COR-L47 (cell line): Measurements from ENCODE around the gene HECW1.
A peak's percentile ranks its signal among the peaks of the same experiment; 100 is the strongest.
"Not testable (repeated sequence)": the region's sequence is repeated elsewhere in the genome, so short reads cannot be mapped to it uniquely, and the experiment has no call there.

Experiments used
- DNase-seq: peaks from one replicate; lab custom pipeline; 2025; lab: John Stamatoyannopoulos, UW

Gene HECW1

GRCh38 chr7:43210539-43210938 lies 98.1 kb downstream of the HECW1 start:
- not testable (repeated sequence) for DNase-seq

GRCh38 chr7:43211286-43211685 lies 98.8 kb downstream of the HECW1 start:
- DNase-seq: no peak

GRCh38 chr7:43211693-43212092 lies 99.2 kb downstream of the HECW1 start:
- no peak for DNase-seq

- no peak for DNase-seq
Measured at GRCh38 chr7:43212921-43213320, 100.5 kb downstream of the HECW1 start.

- no peak for DNase-seq
Measured at GRCh38 chr7:43215061-43215460, 102.6 kb downstream of the HECW1 start.

GRCh38 chr7:43217055-43217454 lies 104.6 kb downstream of the HECW1 start:
- no peak for DNase-seq

GRCh38 chr7:43218901-43219300 lies 106.5 kb downstream of the HECW1 start:
- DNase-seq: not testable (repeated sequence)

GRCh38 chr7:43220250-43220649 lies 107.8 kb downstream of the HECW1 start:
- no peak for DNase-seq

GRCh38 chr7:43220742-43221141 lies 108.3 kb downstream of the HECW1 start:
- no peak for DNase-seq

- no peak for DNase-seq
Measured at GRCh38 chr7:43229801-43230200, 117.4 kb downstream of the HECW1 start.

GRCh38 chr7:43232366-43232765 lies 119.9 kb downstream of the HECW1 start:
- no peak for DNase-seq

- no peak for DNase-seq
Measured at GRCh38 chr7:43234073-43234472, 121.6 kb downstream of the HECW1 start.

GRCh38 chr7:43234968-43235367 lies 122.5 kb downstream of the HECW1 start:
- no peak for DNase-seq

GRCh38 chr7:43240565-43240964 lies 128.1 kb downstream of the HECW1 start:
- no peak for DNase-seq

GRCh38 chr7:43242628-43243255 lies 130.3 kb downstream of the HECW1 start:
- no peak for DNase-seq

GRCh38 chr7:43244232-43244631 lies 131.8 kb downstream of the HECW1 start:
- no peak for DNase-seq

- no peak for DNase-seq
Measured at GRCh38 chr7:43244784-43245183, 132.3 kb downstream of the HECW1 start.

GRCh38 chr7:43247757-43248156 lies 135.3 kb downstream of the HECW1 start:
- no peak for DNase-seq

- DNase-seq: no peak
Measured at GRCh38 chr7:43248553-43248952, 136.1 kb downstream of the HECW1 start.

- DNase-seq: no peak
Measured at GRCh38 chr7:43248961-43249822, 136.7 kb downstream of the HECW1 start.

GRCh38 chr7:43249823-43250145 lies 137.3 kb downstream of the HECW1 start:
- DNase-seq: no peak

- peak; percentile 40 for DNase-seq
Measured at GRCh38 chr7:43260980-43261878, 148.8 kb downstream of the HECW1 start.

- DNase-seq: no peak
Measured at GRCh38 chr7:43265139-43265538, 152.7 kb downstream of the HECW1 start.
